K562 (cell line): ENCODE results near the gene NEDD4L.

Experiments used
- HCFC1 ChIP-seq: IDR thresholded peaks from 2 replicates; pipeline ENCODE4 v1.6.1; 2012; ENCODE audit warnings: low read depth, low read length, improper control_type of control experiment
- MTA1 ChIP-seq: fragments of 450-650 bp; IDR thresholded peaks from 2 replicates; pipeline ENCODE4 v1.6.1; 2017; ENCODE audit warnings: borderline replicate concordance
- NCOA2 ChIP-seq, 2 experiments: fragments of 450-650 bp; IDR thresholded peaks; 2 replicates each; pipeline ENCODE4 v1.6.1; 2018; ENCODE audit warnings: mild to moderate bottlenecking in 2 of 2, moderate library complexity in 1 of 2; ENCODE audit not compliant: partially characterized antibody in 2 of 2
- NR0B1 ChIP-seq: fragments of 450-650 bp; IDR thresholded peaks from one replicate; pipeline ENCODE4 v1.6.1; 2018; ENCODE audit warnings: mild to moderate bottlenecking, moderate library complexity; ENCODE audit not compliant: partially characterized antibody
- NRF1 ChIP-seq, 2 experiments: fragments of 450-650 bp; IDR thresholded peaks in 1 of 2; conservative IDR thresholded peaks in 1 of 2; 2 replicates each; pipeline ENCODE4 v1.6.1; 2014; ENCODE audit warnings: mild to moderate bottlenecking in 2 of 2
- POLR2A ChIP-seq: fragments of 450-650 bp; conservative IDR thresholded peaks from 2 replicates; pipeline ENCODE4 v1.6.1; 2016
- RAD21 ChIP-seq, 2 experiments: fragments of 250-450 bp in 1 of 2; fragments of 450-650 bp in 1 of 2; sonication (Bioruptor Pico) in 1 of 2; formaldehyde crosslinking in 1 of 2; IDR thresholded peaks in 1 of 2; conservative IDR thresholded peaks in 1 of 2; 2 replicates each; pipeline versions ENCODE4 v1.4.0 to v1.8.0; 2020 to 2022; ENCODE audit warnings: mild to moderate bottlenecking in 2 of 2, moderate library complexity in 1 of 2
- ZNF217 ChIP-seq: sonication (generic); formaldehyde crosslinking; IDR thresholded peaks from 2 replicates; pipeline ENCODE4 v1.8.0; 2022; ENCODE audit warnings: mild to moderate bottlenecking, missing genetic modification reagents
- ZNF695 ChIP-seq: fragments of 450-650 bp; formaldehyde crosslinking; IDR thresholded peaks from 2 replicates; pipeline ENCODE4 v1.4.0; 2020; ENCODE audit warnings: mild to moderate bottlenecking, moderate library complexity
- TF ChIP-seq, protein P1 (sequence below): fragments of 450-650 bp; formaldehyde crosslinking; conservative IDR thresholded peaks from 2 replicates; pipeline ENCODE4 v1.4.0; 2022; ENCODE audit warnings: mild to moderate bottlenecking, missing genetic modification characterization
- TF ChIP-seq, protein P2 (sequence below): sonication (generic); formaldehyde crosslinking; IDR thresholded peaks from 2 replicates; pipeline ENCODE4 v1.8.1; 2023; ENCODE audit warnings: mild to moderate bottlenecking, missing genetic modification reagents

GRCh38 chr18:58180172-58180571 lies 136.1 kb downstream of the NEDD4L start:
- TF ChIP-seq ZNF217 (CRISPR knock-in tag) (no peak), ZNF695 (CRISPR knock-in tag) (no peak), MTA1 (no peak), NR0B1 (no peak), HCFC1 (no peak), NCOA2 (IDR thresholded peaks at IDR 0.05; ENCODE audit: partially characterized antibody in 2 of 2) (no peak), RAD21 (CRISPR knock-in tag; conservative IDR thresholded peaks at IDR 0.05 in 1 of 2, IDR thresholded peaks at IDR 0.05 in 1 of 2) (no peak), NRF1 (conservative IDR thresholded peaks at IDR 0.05 in 1 of 2, IDR thresholded peaks at IDR 0.05 in 1 of 2) (no peak), POLR2A (no peak)
- TF ChIP-seq, protein P1, sequence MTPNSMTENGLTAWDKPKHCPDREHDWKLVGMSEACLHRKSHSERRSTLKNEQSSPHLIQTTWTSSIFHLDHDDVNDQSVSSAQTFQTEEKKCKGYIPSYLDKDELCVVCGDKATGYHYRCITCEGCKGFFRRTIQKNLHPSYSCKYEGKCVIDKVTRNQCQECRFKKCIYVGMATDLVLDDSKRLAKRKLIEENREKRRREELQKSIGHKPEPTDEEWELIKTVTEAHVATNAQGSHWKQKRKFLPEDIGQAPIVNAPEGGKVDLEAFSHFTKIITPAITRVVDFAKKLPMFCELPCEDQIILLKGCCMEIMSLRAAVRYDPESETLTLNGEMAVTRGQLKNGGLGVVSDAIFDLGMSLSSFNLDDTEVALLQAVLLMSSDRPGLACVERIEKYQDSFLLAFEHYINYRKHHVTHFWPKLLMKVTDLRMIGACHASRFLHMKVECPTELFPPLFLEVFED, result no peak
- TF ChIP-seq, protein P2, sequence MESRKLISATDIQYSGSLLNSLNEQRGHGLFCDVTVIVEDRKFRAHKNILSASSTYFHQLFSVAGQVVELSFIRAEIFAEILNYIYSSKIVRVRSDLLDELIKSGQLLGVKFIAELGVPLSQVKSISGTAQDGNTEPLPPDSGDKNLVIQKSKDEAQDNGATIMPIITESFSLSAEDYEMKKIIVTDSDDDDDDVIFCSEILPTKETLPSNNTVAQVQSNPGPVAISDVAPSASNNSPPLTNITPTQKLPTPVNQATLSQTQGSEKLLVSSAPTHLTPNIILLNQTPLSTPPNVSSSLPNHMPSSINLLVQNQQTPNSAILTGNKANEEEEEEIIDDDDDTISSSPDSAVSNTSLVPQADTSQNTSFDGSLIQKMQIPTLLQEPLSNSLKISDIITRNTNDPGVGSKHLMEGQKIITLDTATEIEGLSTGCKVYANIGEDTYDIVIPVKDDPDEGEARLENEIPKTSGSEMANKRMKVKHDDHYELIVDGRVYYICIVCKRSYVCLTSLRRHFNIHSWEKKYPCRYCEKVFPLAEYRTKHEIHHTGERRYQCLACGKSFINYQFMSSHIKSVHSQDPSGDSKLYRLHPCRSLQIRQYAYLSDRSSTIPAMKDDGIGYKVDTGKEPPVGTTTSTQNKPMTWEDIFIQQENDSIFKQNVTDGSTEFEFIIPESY (CRISPR knock-in tag), result no peak
